H1 (cell line): Measurements from ENCODE around the gene VWA5A. TPM values are rescaled to one million over a fixed set of nuclear protein-coding genes. Genes with fewer than 3 reads are reported as not detected.

Experiments
- CTCF ChIA-PET: fragments of 300-600 bp; sonication (Branson Sonifier 250); formaldehyde crosslinking; loops from one replicate; lab custom pipeline; 2021; ENCODE audit not compliant: partially characterized antibody; lab: Charles Lee
- POLR2A ChIA-PET: fragments of 300-600 bp; sonication (Branson Sonifier 250); formaldehyde crosslinking; loops from one replicate; lab custom pipeline; 2021; ENCODE audit warnings: inconsistent platforms; ENCODE audit not compliant: partially characterized antibody; lab: Charles Lee
- DNase-seq, 2 experiments: peaks; one replicate each; pipeline versions ENCODE4 v3.0.0 to v3.0.0-alpha.2; 2010 to 2022; ENCODE audit warnings: low spot score in 2 of 2, low read depth in 1 of 2, mixed read lengths in 1 of 2
- FAIRE-seq: peaks from 2 replicates; lab custom pipeline; 2011; peaks lifted over from hg19 to GRCh38; lab: Jason Lieb, UNC
- H2AFZ ChIP-seq: 2 replicates; pipeline ENCODE4 v1.8.1; 2012; ENCODE audit warnings: low read length, inconsistent platforms
- H2AK5ac ChIP-seq: 2 replicates; pipeline ENCODE4 v1.6.1; 2013; ENCODE audit warnings: low read depth, low read length
- H2BK120ac ChIP-seq: replicated peaks from 2 replicates; pipeline ENCODE3; 2013; ENCODE audit warnings: low read depth, low read length, inconsistent platforms
- H2BK12ac ChIP-seq: 2 replicates; pipeline ENCODE4 v1.6.1; 2013; ENCODE audit warnings: low read depth, low read length
- H2BK15ac ChIP-seq: 2 replicates; pipeline ENCODE4 v1.6.1; 2013; ENCODE audit warnings: low read length
- H2BK20ac ChIP-seq: 2 replicates; pipeline ENCODE4 v1.6.1; 2013; ENCODE audit warnings: low read length
- H2BK5ac ChIP-seq: 2 replicates; pipeline ENCODE4 v1.6.1; 2013; ENCODE audit warnings: low read depth, low read length
- H3K14ac ChIP-seq: 2 replicates; pipeline ENCODE4 v1.6.1; 2013; ENCODE audit warnings: inconsistent platforms; ENCODE audit not compliant: insufficient read length
- H3K18ac ChIP-seq: 2 replicates; pipeline ENCODE4 v1.6.1; 2013; ENCODE audit warnings: low read length; ENCODE audit errors: extremely low read depth
- H3K23ac ChIP-seq: 2 replicates; pipeline ENCODE4 v1.6.1; 2013; ENCODE audit warnings: inconsistent platforms; ENCODE audit not compliant: insufficient read length
- H3K23me2 ChIP-seq: 2 replicates; pipeline ENCODE4 v1.6.1; 2013; ENCODE audit warnings: low read depth, low read length
- H3K27ac ChIP-seq: 2 replicates; pipeline ENCODE4 v1.6.1; 2011; ENCODE audit warnings: low read depth, low read length, inconsistent platforms
- H3K27me3 ChIP-seq, 4 experiments: replicated peaks in 1 of 4; 1 replicate in 1 of 4; 2 replicates in 3 of 4; pipeline versions ENCODE4 v1.6.1 to v1.8.1; 2011 to 2013; ENCODE audit warnings: low read length in 3 of 4, mild to moderate bottlenecking in 3 of 4, inconsistent platforms in 2 of 4, mixed read lengths in 2 of 4, moderate library complexity in 1 of 4; ENCODE audit not compliant: control insufficient read depth in 3 of 4, insufficient read depth in 3 of 4; ENCODE audit errors: extremely low read depth in 1 of 4
- H3K36me3 ChIP-seq, 4 experiments: 2 replicates each; pipeline versions ENCODE4 v1.6.1 to v1.8.1; 2011 to 2013; ENCODE audit warnings: mild to moderate bottlenecking in 4 of 4, low read length in 3 of 4, moderate library complexity in 2 of 4, control low read depth in 1 of 4, inconsistent platforms in 1 of 4; ENCODE audit not compliant: insufficient read depth in 4 of 4, control insufficient read depth in 2 of 4
- H3K4ac ChIP-seq: replicated peaks from 2 replicates; pipeline ENCODE3; 2013; ENCODE audit warnings: low read length, low read depth, mixed read lengths, inconsistent platforms; ENCODE audit not compliant: insufficient read length
- H3K4me1 ChIP-seq, 4 experiments: replicated peaks in 1 of 4; 1 replicate in 1 of 4; 2 replicates in 3 of 4; pipeline versions ENCODE4 v1.6.1 to v1.8.1; 2011 to 2013; ENCODE audit warnings: low read length in 3 of 4, inconsistent platforms in 2 of 4, mixed read lengths in 1 of 4; ENCODE audit not compliant: insufficient read depth in 4 of 4, control insufficient read depth in 3 of 4
- H3K4me2 ChIP-seq, 2 experiments: 2 replicates each; pipeline versions ENCODE4 v1.6.1 to v1.8.1; 2011 to 2013; ENCODE audit warnings: low read depth in 2 of 2, low read length in 2 of 2, control low read depth in 1 of 2, inconsistent platforms in 1 of 2, mild to moderate bottlenecking in 1 of 2; ENCODE audit not compliant: insufficient read depth in 1 of 2
- H3K4me3 ChIP-seq, 4 experiments: fragments of 200-600, 300-600 bp in 1 of 4; sonication (generic), shearing (Covaris generic), sonication (Bioruptor Twin) in 1 of 4; 2 replicates each; pipeline versions ENCODE4 v1.5.1 to v1.8.1; 2011 to 2016; ENCODE audit warnings: low read length in 4 of 4, low read depth in 3 of 4, control low read depth in 2 of 4, inconsistent platforms in 2 of 4, mild to moderate bottlenecking in 2 of 4, mixed read lengths in 1 of 4, moderate library complexity in 1 of 4; ENCODE audit not compliant: insufficient read depth in 2 of 4; ENCODE audit errors: extremely low read depth in 1 of 4
- H3K56ac ChIP-seq: replicated peaks from 2 replicates; pipeline ENCODE3; 2013; ENCODE audit warnings: low read depth, mild to moderate bottlenecking, mixed read lengths, low read length, inconsistent platforms; ENCODE audit not compliant: insufficient read length
- H3K79me1 ChIP-seq: 2 replicates; pipeline ENCODE4 v1.6.1; 2013; ENCODE audit warnings: low read depth, low read length, control low read depth
- H3K79me2 ChIP-seq, 2 experiments: 2 replicates each; pipeline versions ENCODE4 v1.6.1 to v1.8.1; 2012 to 2013; ENCODE audit warnings: low read length in 2 of 2, mild to moderate bottlenecking in 2 of 2, inconsistent platforms in 1 of 2; ENCODE audit not compliant: insufficient read depth in 2 of 2, control insufficient read depth in 1 of 2
- H3K9ac ChIP-seq, 4 experiments: replicated peaks in 1 of 4; 1 replicate in 1 of 4; 2 replicates in 3 of 4; pipeline versions ENCODE4 v1.6.1 to v1.8.1; 2011 to 2013; ENCODE audit warnings: low read depth in 3 of 4, low read length in 3 of 4, control low read depth in 2 of 4, mild to moderate bottlenecking in 2 of 4, moderate library complexity in 2 of 4, inconsistent platforms in 1 of 4; ENCODE audit errors: extremely low read depth in 1 of 4
- H3K9me3 ChIP-seq, 2 experiments: 2 replicates each; pipeline versions ENCODE4 v1.6.1 to v1.8.1; 2012 to 2013; ENCODE audit warnings: mild to moderate bottlenecking in 2 of 2, moderate library complexity in 2 of 2, control low read depth in 1 of 2, inconsistent platforms in 1 of 2, low read depth in 1 of 2, low read length in 1 of 2, mixed read lengths in 1 of 2; ENCODE audit not compliant: insufficient read depth in 2 of 2
- H4K20me1 ChIP-seq, 2 experiments: replicated peaks in 1 of 2; 2 replicates each; pipeline versions ENCODE3 to v1.8.1; 2011 to 2013; ENCODE audit warnings: inconsistent platforms in 2 of 2, low read length in 2 of 2, mild to moderate bottlenecking in 1 of 2; ENCODE audit not compliant: insufficient read depth in 2 of 2, control insufficient read depth in 1 of 2
- H4K5ac ChIP-seq: 2 replicates; pipeline ENCODE4 v1.6.1; 2013; ENCODE audit warnings: low read length, low read depth, mixed read lengths, inconsistent platforms; ENCODE audit not compliant: insufficient read length
- H4K8ac ChIP-seq: 2 replicates; pipeline ENCODE4 v1.8.0; 2013; ENCODE audit warnings: mild to moderate bottlenecking, moderate library complexity, low read length, inconsistent platforms; ENCODE audit not compliant: insufficient read depth; ENCODE audit errors: extremely low read depth
- H4K91ac ChIP-seq: replicated peaks from 2 replicates; pipeline ENCODE3; 2013; ENCODE audit warnings: low read length, mixed read lengths, inconsistent platforms; ENCODE audit not compliant: insufficient read length
- SIRT6 ChIP-seq: IDR thresholded peaks from one replicate; pipeline ENCODE4 v1.7.1; 2012; ENCODE audit warnings: low read length, inconsistent platforms
- WGBS, 2 experiments: shearing (Covaris generic) in 1 of 2; methylation state at CpG; one replicate each; pipeline versions ENCODE4 v1.1.6 to v1.1.7; 2013 to 2015; ENCODE audit warnings: low lambda C conversion rate in 2 of 2, mixed read lengths in 2 of 2, inconsistent platforms in 1 of 2, low coverage in 1 of 2, missing lambda C conversion rate in 1 of 2; ENCODE audit not compliant: insufficient replicate concordance in 2 of 2, insufficient coverage in 1 of 2, insufficient read length in 1 of 2; ENCODE audit errors: extremely low coverage in 1 of 2, missing lambda C conversion rate in 1 of 2; 5-methylcytosine and 5-hydroxymethylcytosine counted together
- polyA plus RNA-seq, 7 experiments: library from polyadenylated mRNA; depleted of rRNA in 3 of 7; stranded (reverse) in 5 of 7; unstranded in 2 of 7; fragments of >200 nt in 5 of 7; fragments of 200-250 nt in 2 of 7; gene quantifications; 1 replicate in 5 of 7; 2 replicates in 1 of 7; 4 replicates in 1 of 7; pipeline versions ENCODE4 v1.2.1 to v1.2.3, GENCODE V29; 2011 to 2013; ENCODE audit warnings: missing spikeins in 2 of 7, mixed read lengths in 2 of 7
- total RNA-seq: library from RNA; stranded (reverse); fragmentation: NEBNext Ultra II Directional; extraction: Animal tissue kit (Norgen Biotek cat#: 25700); gene quantifications from 2 replicates; pipeline ENCODE4 v1.2.1, GENCODE V29; 2021

The VWA5A gene
- total and polyA plus RNA-seq, 2 of the 8 experiments (the other 6 are each of a cell fraction or from before 2014, with no cell fraction given) = 12.5 to 20.4 TPM

DNA sequence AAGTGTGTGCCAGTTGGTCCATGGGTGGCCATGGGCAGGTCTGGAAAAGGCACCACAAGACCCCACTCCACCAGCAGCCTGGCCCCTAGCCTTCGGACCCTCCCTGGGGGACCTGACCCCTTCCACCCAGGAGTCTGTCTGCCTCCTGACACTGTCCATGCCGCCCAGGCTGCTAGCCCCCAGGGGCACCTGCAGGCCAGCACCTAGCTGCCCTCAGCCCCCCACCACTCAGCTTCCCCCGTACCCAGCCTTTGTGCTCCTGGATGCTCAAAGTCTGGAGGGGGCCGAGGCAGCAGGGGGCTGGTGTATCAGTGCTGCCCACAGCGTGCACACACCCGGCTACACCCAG lies 39.8 kb upstream of the VWA5A start:
- peaks cover 0 to 3% (median 2%) of the 10 kb centered on the region in 4 experiments; a peak in 3 of 7 replicates for H3K4me1 ChIP-seq
- H3K79me2 ChIP-seq = no peaks in the 10 kb centered on the region
- H3K4ac ChIP-seq = no peak overlapping the region
- H3K9me3 ChIP-seq = no peaks in the 10 kb centered on the region
- no peak overlapping the region for H2BK120ac ChIP-seq
- no peak overlapping the region for H4K5ac ChIP-seq
- H3K27me3 ChIP-seq = no peaks in the 10 kb centered on the region
- H4K91ac ChIP-seq = no peak overlapping the region
- H3K9ac ChIP-seq = no peak overlapping the region
- POLR2A ChIA-PET = no interaction called here
- no peak overlapping the region for H4K8ac ChIP-seq
- H3K36me3 ChIP-seq = no peaks in the 10 kb centered on the region
- no peak overlapping the region for H2BK5ac ChIP-seq
- H2BK15ac ChIP-seq = no peak overlapping the region
- no peak overlapping the region for H3K4me3 ChIP-seq
- 94% methylated on average over 6 of the region's 6 CpGs; no CpG with 5 or more reads in 1 of the 2 experiments for WGBS, 2 experiments
- H2AK5ac ChIP-seq = no peak overlapping the region
- H3K14ac ChIP-seq = no peak overlapping the region
- H3K79me1 ChIP-seq = no peaks in the 10 kb centered on the region
- H3K23me2 ChIP-seq = no peaks in the 10 kb centered on the region
- no peak overlapping the region for H2AFZ ChIP-seq
- no peak overlapping the region for H3K4me2 ChIP-seq
- no peak overlapping the region for H2BK20ac ChIP-seq
- FAIRE-seq = no peak
- H4K20me1 ChIP-seq = no peaks in the 10 kb centered on the region
- no peak overlapping the region for H3K27ac ChIP-seq
- TF ChIP-seq SIRT6 = no peak
- TF ChIP-seq, all 59 proteins: peak for 0
- Histone ChIP-seq H3K23ac (no peak overlapping the region), H3K56ac (no peak overlapping the region), H2BK12ac (no peak overlapping the region), H3K18ac (no peak overlapping the region)
- CTCF ChIA-PET = interaction anchor here (0.7 to 2.2 kb wide), 4 partner anchors 10 to 202 kb away, joined by 3 to 10 read pairs (median 4); no protein-coding TSS in a partner anchor
- no peak for DNase-seq
